Osteoblast (primary cell): Measurements from ENCODE around the gene PDCL3. TPM values are rescaled to one million over a fixed set of nuclear protein-coding genes. Genes with fewer than 3 reads are reported as not detected.

Experiments used
- DNase-seq: peaks from one replicate; pipeline ENCODE4 v3.0.0; 2011; ENCODE audit warnings: low spot score, mixed read lengths; ENCODE audit not compliant: insufficient read length; ENCODE audit errors: missing footprints
- H2AFZ ChIP-seq: 2 replicates; pipeline ENCODE4 v1.6.0; 2011; ENCODE audit warnings: mild to moderate bottlenecking, low read length
- H3K27ac ChIP-seq: 2 replicates; pipeline ENCODE4 v1.5.1; 2011; ENCODE audit warnings: mild to moderate bottlenecking, low read depth, low read length, moderate library complexity
- H3K27me3 ChIP-seq: 2 replicates; pipeline ENCODE4 v1.6.0; 2012; ENCODE audit warnings: mild to moderate bottlenecking, control low read depth, inconsistent platforms, low read length, moderate library complexity; ENCODE audit not compliant: insufficient read depth
- H3K36me3 ChIP-seq: 2 replicates; pipeline ENCODE4 v1.5.1; 2011; ENCODE audit warnings: mild to moderate bottlenecking, low read length, control low read depth, moderate library complexity; ENCODE audit not compliant: insufficient read depth
- H3K4me1 ChIP-seq: 2 replicates; pipeline ENCODE4 v1.5.1; 2011; ENCODE audit warnings: mild to moderate bottlenecking, low read length, control low read depth, moderate library complexity; ENCODE audit not compliant: insufficient read depth
- H3K4me2 ChIP-seq: 2 replicates; pipeline ENCODE4 v1.6.0; 2011; ENCODE audit warnings: mild to moderate bottlenecking, low read length; ENCODE audit not compliant: insufficient read depth
- H3K4me3 ChIP-seq: fragments of 200-600 bp; sonication (generic); 3 replicates; pipeline ENCODE4 v1.5.1; 2012; ENCODE audit warnings: mild to moderate bottlenecking, low read length, inconsistent platforms; ENCODE audit not compliant: insufficient read depth
- H3K79me2 ChIP-seq: 2 replicates; pipeline ENCODE4 v1.6.0; 2012; ENCODE audit warnings: mild to moderate bottlenecking, low read length, control low read depth, inconsistent platforms; ENCODE audit not compliant: insufficient read depth
- H3K9me3 ChIP-seq: 2 replicates; pipeline ENCODE4 v1.5.1; 2011; ENCODE audit warnings: low read depth, low read length, control low read depth
- H4K20me1 ChIP-seq: 2 replicates; pipeline ENCODE4 v1.6.0; 2012; ENCODE audit warnings: mild to moderate bottlenecking, low read length, control low read depth; ENCODE audit not compliant: insufficient read depth
- total RNA-seq: library from RNA; depleted of rRNA; stranded (reverse); fragments of >200 nt; gene quantifications from 2 replicates; pipeline ENCODE4 v1.2.3, GENCODE V29; 2012
- TF ChIP-seq, protein P1 (sequence below): IDR thresholded peaks from 2 replicates; pipeline ENCODE4 v1.5.1; 2011; ENCODE audit warnings: mild to moderate bottlenecking, low read depth, low read length, moderate library complexity; ENCODE audit errors: extremely low read depth

Gene PDCL3
- total RNA-seq, 1 donor, result 12.3 TPM

DNA sequence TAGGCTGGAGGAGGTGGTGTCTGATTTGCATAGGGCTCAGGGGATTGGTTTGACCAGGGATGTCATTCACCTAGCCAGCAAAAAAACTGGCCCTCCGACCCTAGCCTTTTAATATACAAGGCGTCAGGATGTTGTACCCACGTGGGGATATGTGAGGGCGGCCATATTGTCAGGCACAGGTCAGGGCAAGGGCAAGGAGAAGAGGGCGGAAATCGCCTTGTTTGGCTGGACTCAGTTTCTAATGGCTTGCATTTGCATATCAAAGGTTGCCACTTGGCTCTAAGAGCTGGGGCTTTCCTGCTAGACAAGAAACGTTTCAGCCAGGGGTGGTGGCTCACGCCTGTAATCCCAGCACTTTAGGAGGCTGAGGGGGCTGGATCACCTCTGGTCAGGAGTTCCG, 24.9 kb upstream of the PDCL3 start:
- Histone ChIP-seq H2AFZ (no peak overlapping the region), H3K27me3 (no peaks in the 10 kb centered on the region), H3K4me2 (no peak overlapping the region), H3K36me3 (no peaks in the 10 kb centered on the region), H3K4me3 (no peak overlapping the region), H3K4me1 (no peaks in the 10 kb centered on the region), H3K9me3 (no peaks in the 10 kb centered on the region), H3K79me2 (no peaks in the 10 kb centered on the region), H3K27ac (no peak overlapping the region), H4K20me1 (no peaks in the 10 kb centered on the region)
- TF ChIP-seq, protein P1, sequence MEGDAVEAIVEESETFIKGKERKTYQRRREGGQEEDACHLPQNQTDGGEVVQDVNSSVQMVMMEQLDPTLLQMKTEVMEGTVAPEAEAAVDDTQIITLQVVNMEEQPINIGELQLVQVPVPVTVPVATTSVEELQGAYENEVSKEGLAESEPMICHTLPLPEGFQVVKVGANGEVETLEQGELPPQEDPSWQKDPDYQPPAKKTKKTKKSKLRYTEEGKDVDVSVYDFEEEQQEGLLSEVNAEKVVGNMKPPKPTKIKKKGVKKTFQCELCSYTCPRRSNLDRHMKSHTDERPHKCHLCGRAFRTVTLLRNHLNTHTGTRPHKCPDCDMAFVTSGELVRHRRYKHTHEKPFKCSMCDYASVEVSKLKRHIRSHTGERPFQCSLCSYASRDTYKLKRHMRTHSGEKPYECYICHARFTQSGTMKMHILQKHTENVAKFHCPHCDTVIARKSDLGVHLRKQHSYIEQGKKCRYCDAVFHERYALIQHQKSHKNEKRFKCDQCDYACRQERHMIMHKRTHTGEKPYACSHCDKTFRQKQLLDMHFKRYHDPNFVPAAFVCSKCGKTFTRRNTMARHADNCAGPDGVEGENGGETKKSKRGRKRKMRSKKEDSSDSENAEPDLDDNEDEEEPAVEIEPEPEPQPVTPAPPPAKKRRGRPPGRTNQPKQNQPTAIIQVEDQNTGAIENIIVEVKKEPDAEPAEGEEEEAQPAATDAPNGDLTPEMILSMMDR, result no peak
- DNase-seq, result no peak

DNA sequence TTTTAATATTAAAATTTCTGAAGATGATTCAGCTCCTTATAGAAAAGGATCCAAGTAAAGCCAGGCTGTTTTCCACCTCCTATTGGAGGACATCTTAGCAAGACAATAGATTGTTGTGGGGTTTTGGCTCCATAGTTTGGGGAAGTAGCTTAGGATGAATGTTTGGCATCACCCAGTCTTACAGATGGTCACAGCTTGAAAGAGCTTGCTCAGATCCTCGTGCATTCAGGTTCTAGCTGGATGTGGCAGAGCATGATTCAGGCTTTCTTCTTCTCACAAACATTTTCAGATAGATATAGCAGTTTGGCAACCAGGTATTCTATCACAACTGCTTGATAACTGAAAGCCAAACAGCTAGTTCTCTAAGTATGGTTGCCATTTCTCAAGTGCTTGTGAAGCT, 23.6 kb upstream of the PDCL3 start:
- Histone ChIP-seq H3K36me3 (no peaks in the 10 kb centered on the region), H3K27ac (no peak overlapping the region), H3K9me3 (no peaks in the 10 kb centered on the region), H3K27me3 (no peaks in the 10 kb centered on the region), H4K20me1 (no peaks in the 10 kb centered on the region), H2AFZ (no peak overlapping the region), H3K4me2 (no peak overlapping the region), H3K4me3 (no peak overlapping the region), H3K4me1 (no peaks in the 10 kb centered on the region), H3K79me2 (no peaks in the 10 kb centered on the region)
- no peak for DNase-seq
- TF ChIP-seq, protein P1, result no peak

DNA sequence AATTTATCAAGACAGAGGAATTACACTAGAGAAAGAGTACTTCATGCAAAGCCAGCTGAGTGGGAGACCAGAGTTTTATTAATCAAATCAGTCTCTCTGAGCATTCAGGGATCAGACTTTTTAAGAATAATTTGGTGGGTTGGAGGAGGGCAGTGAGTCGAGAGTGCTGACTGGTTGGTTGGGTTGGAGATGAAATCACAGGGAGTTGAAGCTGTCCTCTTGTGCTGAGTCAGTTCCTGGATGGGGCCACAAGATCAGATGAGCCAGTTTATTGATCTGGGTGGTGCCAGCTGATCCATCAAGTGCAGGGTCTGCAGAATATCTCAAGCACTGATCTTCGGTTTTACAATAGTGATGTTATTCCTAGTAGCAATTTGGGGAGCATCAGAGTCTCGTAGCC, 21.4 kb upstream of the PDCL3 start:
- Histone ChIP-seq H4K20me1 (no peaks in the 10 kb centered on the region), H3K4me1 (no peaks in the 10 kb centered on the region), H3K79me2 (no peaks in the 10 kb centered on the region), H3K4me3 (no peak overlapping the region), H2AFZ (no peak overlapping the region), H3K27me3 (no peaks in the 10 kb centered on the region), H3K36me3 (no peaks in the 10 kb centered on the region), H3K27ac (no peak overlapping the region), H3K4me2 (no peak overlapping the region), H3K9me3 (no peaks in the 10 kb centered on the region)
- no peak for DNase-seq
- TF ChIP-seq, protein P1, result no peak

DNA sequence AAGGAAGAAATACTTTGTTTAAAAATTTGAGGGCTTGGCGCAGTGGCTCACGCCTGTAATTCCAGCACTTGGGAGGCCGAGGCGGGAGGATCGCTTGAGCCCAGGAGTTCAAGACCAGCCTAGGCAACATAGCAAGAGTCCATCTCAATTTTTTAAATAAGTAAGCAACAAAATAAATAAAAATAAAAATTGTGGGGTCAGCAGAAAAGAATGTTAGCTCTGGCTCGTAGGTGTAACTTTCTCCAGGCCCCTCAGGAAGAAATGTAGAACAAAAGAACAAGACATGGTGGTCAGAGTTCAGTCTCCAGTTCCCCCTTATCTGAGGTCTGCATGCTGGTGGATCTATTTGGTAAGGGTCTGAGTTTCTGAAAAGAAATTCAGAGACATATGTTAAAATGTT, 20.4 kb upstream of the PDCL3 start:
- Histone ChIP-seq H3K27me3 (no peaks in the 10 kb centered on the region), H3K4me1 (no peaks in the 10 kb centered on the region)
- DNase-seq, result no peak

More for the DNA sequence above, 20.4 kb upstream of the PDCL3 start:
- Histone ChIP-seq H3K4me2 (no peak overlapping the region), H3K36me3 (no peaks in the 10 kb centered on the region), H3K27ac (no peak overlapping the region), H2AFZ (no peak overlapping the region), H3K79me2 (no peaks in the 10 kb centered on the region), H3K4me3 (no peak overlapping the region), H3K9me3 (no peaks in the 10 kb centered on the region), H4K20me1 (no peaks in the 10 kb centered on the region)
- TF ChIP-seq, protein P1, result no peak
